GM21528 (cell line): ENCODE data around the gene ANO3.
"Not testable (repeated sequence)": the region's sequence is repeated elsewhere in the genome, so short reads cannot be mapped to it uniquely, and the experiment has no call there.

Source experiments
- ATAC-seq: cut with Tn5 transposase; IDR thresholded peaks from one replicate; pipeline ENCODE4 v1.9.1; 2021; ENCODE audit warnings: mild to moderate bottlenecking, moderate library complexity; ENCODE audit not compliant: unreplicated experiment, low FRiP score

Gene ANO3

GRCh38 chr11:26571861-26572654, 240.1 kb downstream of the ANO3 start, which contains the start of gene MUC15:
MUC15 (minus strand) TSS chr11:26572263; CDS start chr11:26567094, 5,169 bp downstream.
- no peak for ATAC-seq

DNA sequence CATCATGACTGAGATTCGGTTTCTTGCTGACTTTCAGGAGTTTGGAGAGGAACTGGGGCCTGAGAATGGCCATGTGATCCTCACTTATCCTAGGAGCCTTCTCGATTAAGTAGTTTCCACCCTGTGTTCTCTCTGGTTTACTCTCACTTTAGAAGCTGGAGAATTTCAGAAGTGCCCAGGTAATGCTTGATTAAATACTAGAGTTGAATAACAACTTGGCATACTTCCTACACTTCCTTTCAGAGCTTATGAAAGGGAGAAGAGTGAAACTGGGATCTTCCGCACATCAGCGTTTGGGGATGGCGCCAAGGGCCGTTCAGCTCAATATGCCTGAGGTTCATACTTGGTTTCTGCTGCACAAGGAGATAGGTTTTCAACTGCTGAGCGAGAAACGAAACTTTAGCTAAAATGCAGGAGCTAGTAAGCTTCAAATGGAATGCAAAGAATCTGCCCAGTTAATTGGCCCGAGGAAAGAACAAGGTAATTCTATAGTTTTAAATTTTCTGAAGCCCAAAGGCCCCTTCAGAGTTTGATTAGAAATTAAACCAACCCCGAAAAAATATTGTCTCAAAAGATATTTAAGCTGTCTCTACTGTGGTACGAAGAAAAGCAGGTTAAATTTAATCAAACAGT, 241.0 kb downstream of the ANO3 start:
- no peak for ATAC-seq

GRCh38 chr11:26573896-26574295, 242.0 kb downstream of the ANO3 start:
- ATAC-seq, result no peak

GRCh38 chr11:26575946-26576345, 244.0 kb downstream of the ANO3 start:
- ATAC-seq, result no peak

GRCh38 chr11:26578998-26579661, 247.2 kb downstream of the ANO3 start:
- no peak for ATAC-seq

DNA sequence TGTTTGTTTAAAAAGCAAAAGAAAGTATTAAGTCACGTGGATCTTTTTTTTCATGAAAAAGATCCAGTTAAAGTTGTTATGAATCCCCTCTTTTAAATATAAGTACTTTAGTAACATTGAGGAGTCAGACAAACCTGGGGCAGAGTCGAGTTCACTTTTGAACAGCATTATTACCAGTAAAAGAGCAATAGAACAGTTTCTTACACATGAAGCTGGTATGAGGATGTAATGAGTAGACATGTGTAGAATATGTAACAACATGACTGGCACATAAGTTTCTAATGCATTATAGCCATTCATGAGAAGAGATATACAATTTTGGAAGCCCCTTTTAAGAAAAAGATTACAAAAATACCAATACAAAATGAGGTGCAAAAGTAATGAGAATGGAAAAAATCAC, 247.8 kb downstream of the ANO3 start:
- ATAC-seq, result no peak

DNA sequence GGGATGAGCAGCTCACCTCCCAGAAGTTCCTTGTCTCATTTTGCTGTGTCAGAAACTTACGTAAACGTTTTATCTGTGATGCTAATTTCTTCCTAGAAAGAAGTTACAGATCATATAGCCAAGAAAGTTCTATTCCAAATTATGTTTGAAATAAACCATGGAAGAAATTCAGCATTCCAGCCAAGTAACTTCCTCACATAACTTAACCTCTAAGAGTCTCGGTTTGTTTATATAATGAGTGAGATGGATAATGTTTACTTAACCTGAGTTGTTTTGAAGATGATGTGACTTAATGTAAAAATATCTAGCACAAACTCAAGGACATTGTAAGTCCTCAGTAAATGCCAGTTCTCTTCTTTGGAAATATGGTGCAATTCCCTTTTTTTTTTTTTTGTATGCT, 249.0 kb downstream of the ANO3 start:
- no peak for ATAC-seq

DNA sequence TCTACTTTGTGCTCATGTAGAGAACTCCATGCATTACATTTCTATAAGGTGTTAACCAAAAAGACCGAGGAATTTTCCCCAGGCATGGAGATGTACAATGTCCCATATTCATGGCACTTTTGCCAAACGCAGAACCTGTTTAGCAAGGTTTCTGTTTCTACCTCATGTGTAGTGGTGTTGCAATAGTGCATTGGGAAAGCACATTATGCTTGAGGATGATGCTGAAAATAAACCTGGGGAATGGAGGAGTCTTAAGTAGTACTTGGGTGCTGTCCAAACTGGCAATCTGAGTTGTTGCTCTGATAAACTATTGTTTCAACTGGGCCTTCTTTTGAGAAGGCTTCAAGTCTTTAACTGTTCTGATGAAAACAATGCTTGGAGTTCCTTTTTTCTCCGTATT, 251.6 kb downstream of the ANO3 start:
- ATAC-seq, result no peak

- ATAC-seq, result no peak
Measured at GRCh38 chr11:26584818-26585217, 252.9 kb downstream of the ANO3 start.

DNA sequence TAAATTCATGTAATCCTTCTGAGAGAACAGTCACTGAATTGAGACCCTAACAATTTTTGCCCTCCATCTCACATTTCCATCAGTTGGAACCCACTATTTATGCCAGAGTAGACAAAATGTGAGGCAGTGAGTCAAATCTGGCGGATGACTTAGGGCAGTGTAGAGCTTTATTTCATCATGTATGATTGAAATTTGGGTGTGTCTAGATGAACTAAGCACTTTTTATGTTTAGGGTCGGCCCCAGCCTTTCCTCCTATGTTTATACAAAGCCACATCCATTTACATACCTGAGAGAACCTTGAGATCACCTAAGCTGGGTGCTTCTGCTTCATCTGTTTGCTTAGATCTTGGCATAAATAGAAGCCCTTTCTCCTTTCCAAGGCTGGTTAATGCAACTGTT, 255.1 kb downstream of the ANO3 start:
- no peak for ATAC-seq

- no peak for ATAC-seq
Measured at GRCh38 chr11:26593691-26594090, 261.8 kb downstream of the ANO3 start.

- not testable (repeated sequence) for ATAC-seq
Measured at GRCh38 chr11:26595207-26595865, 263.4 kb downstream of the ANO3 start.

GRCh38 chr11:26597049-26597689, 265.2 kb downstream of the ANO3 start:
- ATAC-seq, result not testable (repeated sequence)

- no peak for ATAC-seq
Measured at GRCh38 chr11:26597899-26598298, 266.0 kb downstream of the ANO3 start.

DNA sequence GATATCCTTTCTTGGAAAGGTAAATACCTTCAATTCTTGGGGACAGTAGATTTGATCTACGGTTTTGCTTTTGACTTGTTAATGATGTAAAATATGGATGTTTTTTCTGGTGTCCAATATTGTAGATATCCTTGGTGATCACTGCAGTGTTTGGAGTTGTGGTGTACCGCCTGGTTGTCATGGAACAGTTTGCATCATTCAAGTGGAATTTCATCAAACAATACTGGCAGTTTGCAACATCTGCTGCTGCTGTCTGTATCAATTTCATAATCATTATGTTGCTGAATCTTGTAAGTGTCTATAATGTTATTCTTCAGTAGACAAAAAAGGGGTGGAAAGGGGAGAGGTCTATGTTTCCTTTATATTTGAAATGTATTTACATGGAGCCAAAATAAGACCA, 267.5 kb downstream of the ANO3 start:
- ATAC-seq, result no peak

DNA sequence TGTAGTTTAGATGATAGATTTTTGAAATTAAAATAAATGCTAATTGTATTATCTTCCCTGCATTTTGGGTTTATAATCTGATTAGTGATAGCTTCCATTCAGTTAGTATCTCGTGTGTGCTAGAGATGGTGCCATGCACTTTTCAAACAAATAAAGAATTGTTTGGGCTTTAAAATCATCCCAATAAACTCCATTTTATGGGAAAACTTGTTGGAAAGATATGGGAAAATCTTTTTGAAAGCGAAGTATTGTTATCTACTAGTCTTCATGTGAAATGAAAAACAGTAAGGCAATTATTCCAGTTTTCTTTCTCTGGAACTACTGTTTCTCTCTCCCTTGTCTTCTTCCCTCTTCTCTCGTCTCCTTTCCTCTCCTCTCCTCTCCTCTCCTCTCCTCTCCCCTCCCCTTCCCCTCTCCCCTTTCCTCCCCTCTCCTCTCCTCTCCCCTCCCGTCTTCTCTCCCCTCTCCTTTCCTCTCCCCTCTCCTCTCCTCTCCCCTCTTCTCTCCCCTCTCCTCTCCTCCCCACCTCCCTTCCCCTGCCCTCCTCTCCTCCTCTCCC, 268.0 kb downstream of the ANO3 start:
- ATAC-seq, result no peak

DNA sequence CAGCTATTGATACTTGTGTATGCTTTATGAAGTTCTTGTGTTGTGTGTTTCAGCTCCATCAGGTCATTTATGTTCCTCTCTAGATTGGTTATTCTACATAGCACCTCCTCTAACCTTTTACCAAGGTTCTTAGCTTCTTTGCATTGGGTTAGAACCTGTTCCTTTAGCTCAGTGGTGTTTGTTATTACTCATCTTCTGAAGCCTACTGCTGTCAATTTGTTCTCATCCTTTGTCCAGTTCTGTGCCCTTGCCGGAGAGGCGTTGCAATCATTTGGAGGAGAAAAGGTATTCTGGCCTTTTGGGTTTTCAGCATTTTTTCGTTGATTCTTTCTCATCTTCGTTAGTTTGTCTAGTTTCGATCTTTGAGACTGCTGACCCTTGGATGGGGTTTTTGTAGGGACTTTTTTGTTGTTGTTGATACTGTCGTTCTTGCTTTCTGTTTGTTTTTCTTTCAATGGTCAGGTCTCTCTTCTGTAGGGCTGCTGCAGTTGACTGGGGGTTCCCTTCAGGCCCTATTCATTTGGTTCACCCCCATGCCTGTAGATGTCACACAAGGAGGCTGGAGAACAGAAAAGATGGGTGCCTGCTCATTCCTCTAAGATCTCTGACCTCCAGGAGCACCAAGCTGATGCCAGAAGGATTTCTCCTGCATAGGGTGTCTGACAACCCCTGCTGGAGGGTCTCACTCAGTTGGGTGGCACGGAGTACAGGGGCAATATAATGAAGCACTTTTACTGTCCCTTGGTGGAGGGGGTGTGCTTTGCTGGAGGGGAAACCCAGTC, 276.0 kb downstream of the ANO3 start:
- no peak for ATAC-seq

GRCh38 chr11:26608507-26609146, 276.7 kb downstream of the ANO3 start:
- no peak for ATAC-seq

GRCh38 chr11:26613759-26614158, 281.8 kb downstream of the ANO3 start:
- no peak for ATAC-seq
